Measurements from ENCODE around the gene GPX3.
A peak's percentile ranks its signal among the peaks of the same experiment; 100 is the strongest.

GPX3 gene, protein sequence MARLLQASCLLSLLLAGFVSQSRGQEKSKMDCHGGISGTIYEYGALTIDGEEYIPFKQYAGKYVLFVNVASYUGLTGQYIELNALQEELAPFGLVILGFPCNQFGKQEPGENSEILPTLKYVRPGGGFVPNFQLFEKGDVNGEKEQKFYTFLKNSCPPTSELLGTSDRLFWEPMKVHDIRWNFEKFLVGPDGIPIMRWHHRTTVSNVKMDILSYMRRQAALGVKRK

DNA sequence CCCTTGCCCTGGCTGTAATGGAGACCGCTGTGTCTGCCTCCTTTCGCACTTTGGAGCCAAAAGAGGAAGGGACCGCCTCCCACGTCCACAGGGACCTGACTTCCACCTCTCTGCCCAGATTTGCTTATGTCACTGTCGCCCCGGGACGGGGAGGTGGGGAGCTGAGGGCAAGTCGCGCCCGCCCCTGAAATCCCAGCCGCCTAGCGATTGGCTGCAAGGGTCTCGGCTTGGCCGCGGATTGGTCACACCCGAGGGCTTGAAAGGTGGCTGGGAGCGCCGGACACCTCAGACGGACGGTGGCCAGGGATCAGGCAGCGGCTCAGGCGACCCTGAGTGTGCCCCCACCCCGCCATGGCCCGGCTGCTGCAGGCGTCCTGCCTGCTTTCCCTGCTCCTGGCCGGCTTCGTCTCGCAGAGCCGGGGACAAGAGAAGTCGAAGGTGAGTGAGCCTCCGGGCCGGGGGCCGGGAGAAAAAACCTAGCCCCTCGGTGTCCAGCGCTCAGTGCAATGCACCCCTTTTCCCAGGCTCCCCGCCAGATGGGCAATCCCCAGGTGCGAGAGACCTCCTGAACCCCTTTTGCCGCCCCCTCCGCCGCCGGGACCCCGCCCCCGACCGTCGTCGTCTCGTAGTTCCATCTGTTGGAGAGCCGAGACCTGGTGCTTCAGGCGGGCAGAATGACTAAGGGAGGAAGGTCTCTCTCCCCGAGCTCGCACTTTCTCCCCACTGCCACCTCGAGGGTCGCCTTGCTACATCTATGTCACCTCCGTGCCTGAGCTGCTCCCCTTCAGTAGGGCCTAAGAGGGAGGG lies at the start of gene GPX3:
TSS of gene GPX3 (plus strand) at position 288 of the 807 bp plus-strand sequence. CDS start at position 352, 64 bp downstream.
- peaks cover 49% of the 10 kb centered on the region for H3K36me3 Mint-ChIP-seq
- peak; percentile 49 for ATAC-seq
- peak within 1 kb of the TSS; percentile 44 for H3K27ac Mint-ChIP-seq
- peak within 1 kb of the TSS; percentile 50 for H3K4me3 Mint-ChIP-seq
- H3K4me1 Mint-ChIP-seq, result peaks cover 34% of the 10 kb centered on the region
- peak in 1 of 2 donors; percentile 56 for DNase-seq (ENCODE audit: low spot score in 2 of 2)
- H3K9me3 Mint-ChIP-seq, result no peaks in the 10 kb centered on the region

DNA sequence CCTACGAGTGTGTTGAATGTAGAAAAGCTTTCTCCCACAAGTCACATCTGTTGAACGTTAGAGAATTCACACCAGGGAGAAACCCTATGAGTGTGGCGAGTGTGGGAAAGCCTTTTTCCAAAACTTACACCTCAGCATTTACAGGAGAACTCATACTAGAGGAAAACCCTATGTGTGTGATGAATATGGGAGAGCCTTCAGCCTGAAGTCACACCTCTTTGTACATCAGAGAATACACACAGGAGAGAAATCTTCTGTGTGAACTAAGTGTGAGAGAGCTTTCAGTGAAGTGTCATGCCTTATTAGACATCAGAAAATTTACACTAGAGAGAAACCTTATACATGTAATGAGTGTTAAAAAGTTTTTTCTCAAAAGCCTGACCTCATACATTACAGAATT lies 41.8 kb upstream of the GPX3 start:
- Mint-ChIP-seq H3K36me3 (no peaks in the 10 kb centered on the region), H3K9me3 (no peaks in the 10 kb centered on the region), H3K27ac (no peak overlapping the region), H3K4me3 (no peak overlapping the region), H3K4me1 (no peaks in the 10 kb centered on the region)
- ATAC-seq (no peak), DNase-seq (ENCODE audit: low spot score in 2 of 2) (no peak)

- ATAC-seq (no peak), DNase-seq (ENCODE audit: low spot score in 2 of 2) (no peak)
- no peak overlapping the region for H3K4me3 Mint-ChIP-seq
- H3K36me3 Mint-ChIP-seq, result no peaks in the 10 kb centered on the region
- no peaks in the 10 kb centered on the region for H3K9me3 Mint-ChIP-seq
- H3K27ac Mint-ChIP-seq, result no peak overlapping the region
- H3K4me1 Mint-ChIP-seq, result no peaks in the 10 kb centered on the region
Measured at GRCh38 chr5:150987746-150988145, 32.6 kb upstream of the GPX3 start.

DNA sequence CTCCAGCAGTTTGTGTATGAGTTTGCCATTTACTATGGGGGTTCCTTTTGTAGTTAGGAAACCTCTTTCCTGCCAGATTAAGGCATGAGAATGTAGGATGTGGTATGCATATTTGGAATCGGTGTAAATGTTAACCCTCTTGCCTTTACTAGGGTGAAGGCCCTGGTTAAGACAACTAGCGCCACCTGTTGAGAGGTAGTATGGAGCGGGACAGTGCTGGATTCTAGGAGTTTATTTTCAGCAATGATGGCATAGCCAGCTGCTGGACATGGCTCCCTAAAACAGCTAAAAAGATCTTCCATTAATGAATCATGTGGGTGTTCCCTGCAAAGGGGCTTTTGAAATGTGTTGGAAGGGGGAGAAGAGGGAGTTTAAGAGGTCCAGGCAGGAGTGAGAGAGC lies 30.7 kb upstream of the GPX3 start:
- Mint-ChIP-seq H3K4me1 (no peaks in the 10 kb centered on the region), H3K9me3 (no peaks in the 10 kb centered on the region), H3K4me3 (no peak overlapping the region), H3K27ac (no peak overlapping the region), H3K36me3 (no peaks in the 10 kb centered on the region)
- ATAC-seq (no peak), DNase-seq (ENCODE audit: low spot score in 2 of 2) (no peak)

GRCh38 chr5:150992705-150993104 lies 27.7 kb upstream of the GPX3 start:
- H3K27ac Mint-ChIP-seq, result no peak overlapping the region
- H3K36me3 Mint-ChIP-seq, result no peaks in the 10 kb centered on the region
- H3K9me3 Mint-ChIP-seq, result no peaks in the 10 kb centered on the region
- no peak overlapping the region for H3K4me3 Mint-ChIP-seq
- no peak for ATAC-seq
- DNase-seq (ENCODE audit: low spot score in 2 of 2), result no peak
- no peaks in the 10 kb centered on the region for H3K4me1 Mint-ChIP-seq

GRCh38 chr5:150993422-150993821 lies 27.0 kb upstream of the GPX3 start:
- Mint-ChIP-seq H3K27ac (no peak overlapping the region), H3K4me3 (no peak overlapping the region), H3K36me3 (no peaks in the 10 kb centered on the region), H3K4me1 (no peaks in the 10 kb centered on the region), H3K9me3 (no peaks in the 10 kb centered on the region)
- no peak for DNase-seq (ENCODE audit: low spot score in 2 of 2)
- ATAC-seq, result no peak

- Mint-ChIP-seq H3K4me3 (no peak overlapping the region), H3K9me3 (no peaks in the 10 kb centered on the region), H3K4me1 (no peaks in the 10 kb centered on the region), H3K27ac (no peak overlapping the region), H3K36me3 (no peaks in the 10 kb centered on the region)
- DNase-seq (ENCODE audit: low spot score in 2 of 2) (no peak), ATAC-seq (no peak)
Measured at GRCh38 chr5:150993826-150994412, 26.5 kb upstream of the GPX3 start.

DNA sequence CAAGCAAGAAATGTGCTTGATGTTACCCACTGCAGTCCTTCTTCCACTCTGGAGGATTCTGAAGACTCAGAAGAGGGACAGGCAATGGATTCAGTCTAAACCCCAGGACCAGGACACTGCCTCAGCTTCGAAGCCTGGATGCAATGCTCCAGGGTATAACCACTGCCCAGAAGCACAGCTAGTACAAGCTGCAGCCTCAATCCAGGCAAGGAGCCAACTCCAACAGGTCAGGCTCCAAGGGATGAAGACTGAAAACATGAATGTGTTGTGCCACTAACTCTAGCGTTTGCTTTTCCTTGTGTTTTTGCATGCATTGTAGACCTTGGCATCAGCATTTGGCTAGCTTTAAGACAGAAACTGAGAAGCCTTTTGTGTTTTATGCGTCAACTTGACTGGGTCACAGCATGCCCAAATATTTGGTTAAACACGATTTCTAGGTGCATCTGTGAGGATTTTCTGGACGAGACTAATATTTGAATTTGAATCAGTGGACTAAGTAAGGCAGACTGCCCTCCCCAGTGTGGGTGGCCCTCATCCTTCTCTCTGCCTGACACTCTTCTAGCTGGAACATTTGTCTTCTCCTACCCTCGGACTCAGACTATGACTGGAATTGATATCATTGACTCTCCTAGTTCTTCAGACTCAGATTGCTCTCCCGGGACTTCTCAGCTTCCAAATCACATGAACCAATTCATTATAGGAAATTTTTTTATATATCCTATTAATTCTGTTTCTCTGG lies 20.5 kb upstream of the GPX3 start:
- ATAC-seq (no peak), DNase-seq (ENCODE audit: low spot score in 2 of 2) (no peak)
- Mint-ChIP-seq H3K4me3 (no peak overlapping the region), H3K27ac (no peak overlapping the region), H3K36me3 (no peaks in the 10 kb centered on the region), H3K4me1 (no peaks in the 10 kb centered on the region), H3K9me3 (no peaks in the 10 kb centered on the region)

- no peak for ATAC-seq
- no peak overlapping the region for H3K4me3 Mint-ChIP-seq
Measured at GRCh38 chr5:151001436-151001835, 19.0 kb upstream of the GPX3 start.

GRCh38 chr5:151002250-151002649 lies 18.1 kb upstream of the GPX3 start:
- no peaks in the 10 kb centered on the region for H3K36me3 Mint-ChIP-seq
- no peak overlapping the region for H3K27ac Mint-ChIP-seq
- no peak overlapping the region for H3K4me3 Mint-ChIP-seq
- DNase-seq (ENCODE audit: low spot score in 2 of 2) (no peak), ATAC-seq (no peak)
- no peaks in the 10 kb centered on the region for H3K9me3 Mint-ChIP-seq
- H3K4me1 Mint-ChIP-seq, result no peaks in the 10 kb centered on the region

More at GRCh38 chr5:151001436-151001835, 19.0 kb upstream of the GPX3 start:
- Mint-ChIP-seq H3K9me3 (no peaks in the 10 kb centered on the region), H3K27ac (no peak overlapping the region), H3K36me3 (no peaks in the 10 kb centered on the region), H3K4me1 (no peaks in the 10 kb centered on the region)
- DNase-seq (ENCODE audit: low spot score in 2 of 2), result no peak

DNA sequence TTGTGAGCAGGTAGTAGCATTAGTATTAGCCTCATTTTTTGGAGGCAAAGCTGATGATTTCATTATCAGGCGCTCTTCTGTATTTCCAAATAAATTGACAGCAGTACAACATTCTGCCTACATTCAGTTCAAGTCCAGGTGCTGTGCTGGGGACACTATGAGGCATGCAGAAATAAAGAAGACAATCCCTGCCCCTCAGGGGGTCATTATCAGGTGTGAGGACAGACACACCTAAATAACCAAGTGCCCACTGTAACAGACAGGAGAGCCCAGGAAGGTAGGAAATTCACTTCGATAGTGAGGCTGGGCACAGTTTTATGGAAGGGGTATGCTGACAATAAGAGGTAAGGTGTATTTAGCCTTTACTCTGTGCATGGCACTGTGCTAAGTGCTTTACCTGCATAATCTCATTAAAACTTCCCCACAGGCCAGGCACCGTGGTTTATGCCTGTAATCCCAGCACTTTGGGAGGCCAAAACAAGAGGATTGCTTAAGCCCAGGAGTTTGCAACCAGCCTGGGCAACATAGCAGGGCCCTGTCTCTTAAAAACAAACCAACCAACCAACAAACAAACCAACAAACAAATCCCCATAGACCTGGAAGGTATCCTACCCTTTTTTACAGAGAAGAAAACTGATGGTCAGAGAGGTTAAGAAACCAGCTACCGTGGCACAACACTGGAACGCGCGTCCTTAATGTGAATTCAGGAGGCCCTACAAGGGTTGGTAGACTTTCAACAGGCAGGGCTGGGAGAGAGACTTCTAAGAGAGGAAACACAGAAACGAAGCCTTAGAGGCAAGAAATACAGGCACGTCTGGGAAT lies 17.5 kb upstream of the GPX3 start:
- H3K4me3 Mint-ChIP-seq, result no peak overlapping the region
- no peak overlapping the region for H3K27ac Mint-ChIP-seq
- ATAC-seq (no peak), DNase-seq (ENCODE audit: low spot score in 2 of 2) (no peak)
- H3K4me1 Mint-ChIP-seq, result no peaks in the 10 kb centered on the region
- no peaks in the 10 kb centered on the region for H3K36me3 Mint-ChIP-seq
- no peaks in the 10 kb centered on the region for H3K9me3 Mint-ChIP-seq

GRCh38 chr5:151003503-151003860 lies 16.9 kb upstream of the GPX3 start:
- ATAC-seq, result no peak
- H3K4me3 Mint-ChIP-seq, result no peak overlapping the region
- H3K9me3 Mint-ChIP-seq, result no peaks in the 10 kb centered on the region
- no peak overlapping the region for H3K27ac Mint-ChIP-seq
- DNase-seq (ENCODE audit: low spot score in 2 of 2), result no peak
- H3K36me3 Mint-ChIP-seq, result no peaks in the 10 kb centered on the region
- H3K4me1 Mint-ChIP-seq, result no peaks in the 10 kb centered on the region

- no peak for DNase-seq (ENCODE audit: low spot score in 2 of 2)
- no peak for ATAC-seq
- Mint-ChIP-seq H3K9me3 (no peaks in the 10 kb centered on the region), H3K4me3 (no peak overlapping the region), H3K4me1 (no peaks in the 10 kb centered on the region), H3K36me3 (no peaks in the 10 kb centered on the region), H3K27ac (no peak overlapping the region)
Measured at GRCh38 chr5:151004499-151004898, 15.9 kb upstream of the GPX3 start.

DNA sequence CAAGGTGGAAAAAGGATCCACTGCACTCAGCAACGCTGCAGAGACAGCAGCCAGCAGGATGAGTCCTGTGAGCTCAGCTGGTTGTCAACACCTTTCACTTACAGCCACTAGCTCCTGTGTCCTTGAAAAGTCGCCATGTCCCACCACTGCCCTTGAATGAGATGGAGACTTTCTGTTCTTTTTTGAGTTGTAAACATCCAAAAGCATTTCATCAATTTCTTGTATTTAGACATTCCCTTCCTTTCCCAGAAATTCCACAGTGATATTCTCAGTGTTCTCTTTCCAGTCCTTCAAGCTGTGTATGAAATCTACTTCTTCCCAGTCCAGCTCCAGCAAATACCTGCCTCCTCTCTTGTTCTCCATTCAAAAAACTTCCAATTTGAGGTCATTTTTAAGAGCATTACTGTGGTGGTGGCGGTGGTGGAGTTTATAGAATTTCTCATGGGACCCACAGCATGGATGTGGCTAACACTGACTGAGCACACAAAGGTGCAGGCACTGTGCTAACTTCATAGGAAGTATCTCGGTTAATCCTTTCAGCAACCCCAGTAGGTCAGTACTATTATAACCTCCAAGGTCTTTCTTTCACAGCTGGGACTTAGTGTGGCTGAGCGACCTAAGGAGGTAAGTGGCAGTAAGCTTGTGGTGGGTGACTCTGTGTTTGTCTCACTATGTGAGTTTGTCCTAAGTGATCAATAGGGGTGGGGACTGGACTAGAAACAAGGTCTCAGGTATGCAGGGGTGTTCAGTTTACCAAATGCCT lies 15.0 kb upstream of the GPX3 start:
- H3K36me3 Mint-ChIP-seq, result no peaks in the 10 kb centered on the region
- ATAC-seq, result no peak
- no peak overlapping the region for H3K27ac Mint-ChIP-seq
- H3K4me3 Mint-ChIP-seq, result no peak overlapping the region
- H3K4me1 Mint-ChIP-seq, result no peaks in the 10 kb centered on the region
- H3K9me3 Mint-ChIP-seq, result no peaks in the 10 kb centered on the region
- no peak for DNase-seq (ENCODE audit: low spot score in 2 of 2)

All from stimulated activated effector memory CD8-positive, alpha-beta T cell treated with anti-CD3 and anti-CD28 coated beads, Interleukin-12 subunit alpha, Interleukin-12 subunit beta, amount 100 ng/mL, for 72 hours (primary cell).